GM21390 (cell line): ENCODE data around the gene DCTN1.
A peak's percentile ranks its signal among the peaks of the same experiment; 100 is the strongest.

Experiments used
- ATAC-seq: cut with Tn5 transposase; IDR thresholded peaks from one replicate; pipeline ENCODE4 v1.9.1; 2021; ENCODE audit not compliant: unreplicated experiment

Gene DCTN1

GRCh38 chr2:74414441-74414840 is 34.3 kb upstream of the DCTN1 start:
- no peak for ATAC-seq

GRCh38 chr2:74413001-74413698 is 33.0 kb upstream of the DCTN1 start:
- no peak for ATAC-seq

DNA sequence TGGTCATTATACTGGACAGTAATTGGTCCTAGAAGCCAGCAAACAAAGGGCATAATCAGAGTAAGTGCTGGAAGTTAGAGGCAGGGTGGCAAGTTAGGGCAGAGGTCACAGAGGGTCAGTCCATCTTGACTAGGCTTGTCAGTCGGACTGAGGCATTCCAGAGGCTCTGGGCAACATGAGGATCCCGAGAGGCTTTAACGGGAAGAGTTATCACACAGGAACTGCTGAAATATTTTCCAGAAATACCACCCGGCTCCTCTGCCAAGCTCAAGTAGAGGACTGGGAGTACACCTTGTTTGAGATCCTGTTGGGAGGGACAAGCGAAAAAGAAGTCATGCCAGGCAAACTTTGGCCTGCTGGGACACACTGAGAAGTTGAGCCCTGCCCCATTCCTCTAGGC is 27.6 kb upstream of the DCTN1 start:
- no peak for ATAC-seq

DNA sequence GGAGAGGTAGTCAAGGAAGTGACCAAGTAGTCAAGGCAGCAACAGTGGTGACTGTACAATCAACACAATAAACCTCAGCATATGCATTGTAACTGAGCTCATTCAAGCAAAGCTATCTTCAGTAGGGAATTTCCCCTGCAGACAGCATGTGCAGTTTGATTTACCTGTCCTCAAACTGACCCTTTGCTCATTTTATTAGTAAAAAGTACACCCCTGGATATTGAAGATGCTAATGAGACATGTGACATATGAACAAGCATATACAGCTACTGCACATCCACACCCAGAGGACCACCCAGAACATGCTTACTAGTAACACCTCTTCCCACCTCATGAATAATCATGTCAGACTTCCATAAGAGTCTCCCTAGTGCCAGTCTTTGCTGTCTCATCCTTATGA is 25.9 kb upstream of the DCTN1 start:
- ATAC-seq: no peak

- ATAC-seq: no peak
These were observed 21.8 kb upstream of the DCTN1 start for GRCh38 chr2:74401891-74402290.

GRCh38 chr2:74399785-74400184 is 19.7 kb upstream of the DCTN1 start:
- ATAC-seq: peak; percentile 49

GRCh38 chr2:74396149-74396548 is 16.0 kb upstream of the DCTN1 start:
- ATAC-seq: no peak

DNA sequence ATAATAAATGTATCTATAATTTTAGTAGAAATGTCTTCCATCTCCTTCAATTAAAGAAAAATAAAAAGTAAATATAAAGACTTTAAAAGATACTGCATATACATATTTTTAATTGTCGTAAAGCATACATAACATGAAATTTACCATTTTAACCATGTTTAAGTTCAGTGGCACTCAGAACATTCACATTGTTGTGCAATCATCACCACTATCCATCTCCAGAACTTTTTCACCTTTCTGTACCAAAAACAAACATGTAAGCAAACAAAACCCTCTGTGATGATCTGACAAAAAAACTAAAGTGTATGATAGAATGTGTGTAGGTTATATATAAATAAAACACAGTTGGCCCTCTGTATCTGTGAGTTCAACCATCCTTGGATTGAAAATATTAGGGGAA is 13.4 kb upstream of the DCTN1 start:
- no peak for ATAC-seq

DNA sequence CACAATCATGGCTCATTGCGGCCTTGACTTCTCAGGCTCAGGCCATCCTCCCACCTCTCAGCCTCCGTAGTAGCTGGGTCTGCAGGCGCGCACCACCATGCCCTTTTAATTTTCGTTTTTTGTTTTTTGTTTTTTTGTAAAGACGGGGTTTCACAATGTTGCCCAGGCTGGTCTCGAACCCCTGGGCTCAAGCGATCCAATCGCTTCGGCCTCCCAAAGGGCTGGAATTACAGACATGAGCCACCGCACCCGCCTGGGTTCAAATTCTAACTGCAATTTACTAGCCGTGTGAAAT is 12.3 kb upstream of the DCTN1 start:
- no peak for ATAC-seq

- peak; percentile 55 for ATAC-seq
These were observed 11.7 kb upstream of the DCTN1 start for GRCh38 chr2:74391580-74392448.

GRCh38 chr2:74391209-74391579 is 11.1 kb upstream of the DCTN1 start:
- peak; percentile 22 for ATAC-seq

- ATAC-seq: no peak
These were observed 10.5 kb upstream of the DCTN1 start for GRCh38 chr2:74390606-74391005.

DNA sequence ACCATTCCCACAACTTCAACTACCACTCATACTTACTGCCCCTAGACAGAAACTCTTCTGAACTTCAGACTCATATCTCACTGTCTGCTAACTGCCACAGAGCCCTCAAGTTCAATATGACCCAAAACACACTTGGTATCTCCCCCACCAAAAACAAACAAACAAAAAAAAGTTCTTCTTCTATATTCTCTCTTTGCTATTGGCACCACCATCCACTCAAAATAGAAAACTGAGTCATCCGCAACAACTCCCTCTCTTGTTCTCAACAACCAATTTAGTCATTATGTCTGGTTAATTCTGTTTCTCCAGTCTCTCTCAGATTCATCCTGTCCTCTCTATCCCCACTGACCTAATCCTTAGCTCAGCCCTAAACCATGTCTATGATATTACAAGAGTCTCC is 7.2 kb upstream of the DCTN1 start:
- ATAC-seq: no peak

- ATAC-seq: no peak
These were observed 5.3 kb upstream of the DCTN1 start for GRCh38 chr2:74385396-74385795.

- ATAC-seq: no peak
These were observed 3.9 kb upstream of the DCTN1 start for GRCh38 chr2:74384051-74384450.

DNA sequence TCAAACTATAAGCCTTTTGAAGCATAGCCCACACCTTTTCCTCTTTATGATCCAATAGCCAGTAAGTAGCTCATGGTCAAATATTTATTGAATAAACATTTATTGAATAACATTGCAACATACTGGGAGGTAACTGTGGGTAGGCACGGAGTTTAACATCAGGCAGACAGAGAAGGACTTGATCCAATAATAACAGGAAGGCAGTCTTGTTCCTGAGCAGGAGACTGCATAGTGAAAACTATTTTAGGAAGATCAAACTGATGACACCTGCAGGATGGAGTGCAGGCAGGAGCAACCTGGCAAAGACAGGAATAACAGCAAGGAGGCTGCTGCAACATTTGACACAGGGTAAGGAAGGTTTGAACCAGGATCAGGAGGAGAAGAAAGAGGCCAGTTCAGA is 3.1 kb upstream of the DCTN1 start:
- ATAC-seq: no peak

DNA sequence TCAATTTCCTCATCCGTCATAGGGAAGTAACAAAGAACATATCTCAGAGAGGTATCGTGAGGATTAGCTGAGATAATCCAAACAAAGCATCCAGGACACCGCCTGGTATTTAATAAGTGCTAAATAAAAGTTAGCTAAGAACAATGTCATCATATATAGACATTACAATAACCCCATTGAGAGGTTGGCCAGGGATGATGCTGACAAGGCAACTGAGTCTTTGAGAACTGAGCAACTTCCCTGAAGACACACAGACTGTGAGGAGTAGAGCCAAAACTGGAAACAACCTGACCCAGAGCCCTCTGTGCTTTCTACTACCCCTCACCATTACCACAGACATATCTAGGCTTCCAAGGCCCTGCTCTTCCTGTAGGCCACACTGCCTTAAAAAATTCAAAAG is 1.6 kb upstream of the DCTN1 start:
- no peak for ATAC-seq

GRCh38 chr2:74378007-74378406 is 2.1 kb downstream of the DCTN1 start:
- no peak for ATAC-seq

GRCh38 chr2:74375838-74376237 is 4.3 kb downstream of the DCTN1 start:
- ATAC-seq: no peak

GRCh38 chr2:74374509-74375205 is 5.5 kb downstream of the DCTN1 start:
- ATAC-seq: no peak

DNA sequence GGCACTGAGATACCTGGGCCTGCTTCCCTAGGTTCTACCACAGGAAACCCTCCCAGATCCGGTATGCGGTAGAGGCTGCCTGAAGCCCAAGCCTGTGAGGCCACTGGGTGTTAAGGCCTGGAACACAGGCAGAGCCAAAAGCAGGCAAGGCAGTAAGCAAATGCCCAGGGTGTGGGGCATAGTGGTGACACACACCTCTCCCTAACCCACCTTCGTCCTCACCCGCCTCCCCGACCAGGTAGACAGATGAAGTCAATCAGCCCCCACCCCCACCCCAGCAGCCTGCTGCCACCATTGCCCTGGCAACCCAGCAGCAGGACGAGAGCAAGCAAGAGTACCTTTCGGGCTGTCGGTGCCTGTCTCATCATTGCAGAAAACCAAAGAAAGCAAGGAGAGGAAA is 6.1 kb downstream of the DCTN1 start:
- ATAC-seq: no peak

- no peak for ATAC-seq
These were observed 6.9 kb downstream of the DCTN1 start for GRCh38 chr2:74373221-74373676.
